Measurements from ENCODE around the gene AMELX.

AMELX gene

GRCh38 chrX:11293113-11293512, at the start of gene AMELX:
Gene AMELX, plus strand, starts transcription at chrX:11293413. Its CDS starts 1,376 bp downstream, at chrX:11294789.
- H3K4me1 Mint-ChIP-seq, result no peaks in the 10 kb centered on the region
- no peaks in the 10 kb centered on the region for H3K36me3 Mint-ChIP-seq
- no peak within 1 kb of the TSS for H3K4me3 Mint-ChIP-seq
- no peak within 1 kb of the TSS for H3K27ac Mint-ChIP-seq
- no peaks in the 10 kb centered on the region for H3K9me3 Mint-ChIP-seq
- H3K27me3 Mint-ChIP-seq, result no peaks in the 10 kb centered on the region

GRCh38 chrX:11244636-11245035, 48.6 kb upstream of the AMELX start:
- Mint-ChIP-seq H3K4me1 (no peaks in the 10 kb centered on the region), H3K4me3 (no peak overlapping the region), H3K27me3 (no peaks in the 10 kb centered on the region), H3K27ac (no peak overlapping the region), H3K36me3 (no peaks in the 10 kb centered on the region), H3K9me3 (no peaks in the 10 kb centered on the region)

GRCh38 chrX:11254417-11255109, 38.6 kb upstream of the AMELX start:
- Mint-ChIP-seq H3K4me1 (no peaks in the 10 kb centered on the region), H3K27me3 (no peaks in the 10 kb centered on the region), H3K27ac (no peak overlapping the region), H3K9me3 (peaks cover 5% of the 10 kb centered on the region), H3K36me3 (no peaks in the 10 kb centered on the region), H3K4me3 (no peak overlapping the region)

- Mint-ChIP-seq H3K27me3 (no peaks in the 10 kb centered on the region), H3K9me3 (peaks cover 5% of the 10 kb centered on the region), H3K4me3 (no peak overlapping the region), H3K27ac (no peak overlapping the region), H3K4me1 (no peaks in the 10 kb centered on the region), H3K36me3 (no peaks in the 10 kb centered on the region)
Observed at GRCh38 chrX:11257290-11257689, 35.9 kb upstream of the AMELX start.

GRCh38 chrX:11257711-11258110, 35.5 kb upstream of the AMELX start:
- Mint-ChIP-seq H3K27ac (no peak overlapping the region), H3K4me3 (no peak overlapping the region), H3K4me1 (no peaks in the 10 kb centered on the region), H3K36me3 (no peaks in the 10 kb centered on the region), H3K9me3 (peaks cover 5% of the 10 kb centered on the region), H3K27me3 (no peaks in the 10 kb centered on the region)

- Mint-ChIP-seq H3K27ac (no peak overlapping the region), H3K4me1 (no peaks in the 10 kb centered on the region), H3K4me3 (no peak overlapping the region), H3K27me3 (no peaks in the 10 kb centered on the region), H3K9me3 (peaks cover 5% of the 10 kb centered on the region), H3K36me3 (no peaks in the 10 kb centered on the region)
Observed at GRCh38 chrX:11259437-11259836, 33.8 kb upstream of the AMELX start.

- Mint-ChIP-seq H3K4me3 (no peak overlapping the region), H3K9me3 (peaks cover 5% of the 10 kb centered on the region), H3K36me3 (no peaks in the 10 kb centered on the region), H3K27ac (no peak overlapping the region), H3K27me3 (no peaks in the 10 kb centered on the region), H3K4me1 (no peaks in the 10 kb centered on the region)
Observed at GRCh38 chrX:11261260-11261659, 32.0 kb upstream of the AMELX start.

GRCh38 chrX:11264925-11265324, 28.3 kb upstream of the AMELX start:
- no peaks in the 10 kb centered on the region for H3K4me1 Mint-ChIP-seq
- H3K27me3 Mint-ChIP-seq, result no peaks in the 10 kb centered on the region
- H3K36me3 Mint-ChIP-seq, result no peaks in the 10 kb centered on the region
- no peak overlapping the region for H3K27ac Mint-ChIP-seq
- H3K9me3 Mint-ChIP-seq, result no peaks in the 10 kb centered on the region
- no peak overlapping the region for H3K4me3 Mint-ChIP-seq

- no peak overlapping the region for H3K4me3 Mint-ChIP-seq
- H3K27ac Mint-ChIP-seq, result no peak overlapping the region
- H3K4me1 Mint-ChIP-seq, result no peaks in the 10 kb centered on the region
- no peaks in the 10 kb centered on the region for H3K9me3 Mint-ChIP-seq
- H3K27me3 Mint-ChIP-seq, result no peaks in the 10 kb centered on the region
- H3K36me3 Mint-ChIP-seq, result no peaks in the 10 kb centered on the region
Observed at GRCh38 chrX:11265352-11265751, 27.9 kb upstream of the AMELX start.

GRCh38 chrX:11266573-11267003, 26.6 kb upstream of the AMELX start:
- Mint-ChIP-seq H3K27ac (no peak overlapping the region), H3K36me3 (no peaks in the 10 kb centered on the region), H3K9me3 (no peaks in the 10 kb centered on the region), H3K4me1 (no peaks in the 10 kb centered on the region), H3K4me3 (no peak overlapping the region), H3K27me3 (no peaks in the 10 kb centered on the region)

GRCh38 chrX:11267425-11267824, 25.8 kb upstream of the AMELX start:
- Mint-ChIP-seq H3K27ac (no peak overlapping the region), H3K36me3 (no peaks in the 10 kb centered on the region), H3K4me1 (no peaks in the 10 kb centered on the region), H3K4me3 (no peak overlapping the region), H3K9me3 (no peaks in the 10 kb centered on the region), H3K27me3 (no peaks in the 10 kb centered on the region)

- H3K27ac Mint-ChIP-seq, result no peak overlapping the region
- no peaks in the 10 kb centered on the region for H3K4me1 Mint-ChIP-seq
- no peak overlapping the region for H3K4me3 Mint-ChIP-seq
- no peaks in the 10 kb centered on the region for H3K27me3 Mint-ChIP-seq
- no peaks in the 10 kb centered on the region for H3K36me3 Mint-ChIP-seq
- H3K9me3 Mint-ChIP-seq, result no peaks in the 10 kb centered on the region
Observed at GRCh38 chrX:11269006-11269405, 24.2 kb upstream of the AMELX start.

GRCh38 chrX:11269996-11270395, 23.2 kb upstream of the AMELX start:
- Mint-ChIP-seq H3K36me3 (no peaks in the 10 kb centered on the region), H3K27me3 (no peaks in the 10 kb centered on the region), H3K4me3 (no peak overlapping the region), H3K4me1 (no peaks in the 10 kb centered on the region), H3K27ac (no peak overlapping the region), H3K9me3 (no peaks in the 10 kb centered on the region)

GRCh38 chrX:11272290-11272689, 20.9 kb upstream of the AMELX start:
- H3K9me3 Mint-ChIP-seq, result no peaks in the 10 kb centered on the region
- no peaks in the 10 kb centered on the region for H3K27me3 Mint-ChIP-seq
- H3K36me3 Mint-ChIP-seq, result no peaks in the 10 kb centered on the region
- H3K4me3 Mint-ChIP-seq, result no peak overlapping the region
- no peaks in the 10 kb centered on the region for H3K4me1 Mint-ChIP-seq
- H3K27ac Mint-ChIP-seq, result no peak overlapping the region

GRCh38 chrX:11272863-11273262, 20.4 kb upstream of the AMELX start:
- Mint-ChIP-seq H3K4me1 (no peaks in the 10 kb centered on the region), H3K27ac (no peak overlapping the region), H3K36me3 (no peaks in the 10 kb centered on the region), H3K27me3 (no peaks in the 10 kb centered on the region), H3K9me3 (no peaks in the 10 kb centered on the region), H3K4me3 (no peak overlapping the region)

- Mint-ChIP-seq H3K27ac (no peak overlapping the region), H3K4me3 (no peak overlapping the region), H3K36me3 (no peaks in the 10 kb centered on the region), H3K27me3 (no peaks in the 10 kb centered on the region), H3K9me3 (no peaks in the 10 kb centered on the region), H3K4me1 (no peaks in the 10 kb centered on the region)
Observed at GRCh38 chrX:11273544-11273943, 19.7 kb upstream of the AMELX start.

GRCh38 chrX:11282043-11282442, 11.2 kb upstream of the AMELX start:
- H3K36me3 Mint-ChIP-seq, result no peaks in the 10 kb centered on the region
- H3K4me1 Mint-ChIP-seq, result no peaks in the 10 kb centered on the region
- H3K4me3 Mint-ChIP-seq, result no peak overlapping the region
- H3K27ac Mint-ChIP-seq, result no peak overlapping the region
- no peaks in the 10 kb centered on the region for H3K9me3 Mint-ChIP-seq
- H3K27me3 Mint-ChIP-seq, result no peaks in the 10 kb centered on the region

Data from activated naive CD4-positive, alpha-beta T cell treated with anti-CD3 and anti-CD28 coated beads, Interleukin-2, amount 50 U/mL, for 24 hours (primary cell).